GM18868 (cell line): ENCODE measurements around the gene ABCG5.

Source experiments
- ATAC-seq: cut with Tn5 transposase; IDR thresholded peaks from one replicate; pipeline ENCODE4 v1.9.1; 2021; ENCODE audit warnings: mild to moderate bottlenecking, moderate library complexity; ENCODE audit not compliant: unreplicated experiment

Gene ABCG5

GRCh38 chr2:43838560-43839267 is at the start of gene ABCG5, which contains the start of gene ABCG8:
Gene ABCG5, minus strand, starts transcription at chr2:43838839. Its CDS starts 160 bp downstream, at chr2:43838679.
Gene ABCG8, plus strand, starts transcription at chr2:43838971. Its CDS starts 83 bp downstream, at chr2:43839054.
- no peak for ATAC-seq

- no peak for ATAC-seq
These were observed 48.5 kb upstream of the ABCG5 start for GRCh38 chr2:43887176-43887575.

DNA sequence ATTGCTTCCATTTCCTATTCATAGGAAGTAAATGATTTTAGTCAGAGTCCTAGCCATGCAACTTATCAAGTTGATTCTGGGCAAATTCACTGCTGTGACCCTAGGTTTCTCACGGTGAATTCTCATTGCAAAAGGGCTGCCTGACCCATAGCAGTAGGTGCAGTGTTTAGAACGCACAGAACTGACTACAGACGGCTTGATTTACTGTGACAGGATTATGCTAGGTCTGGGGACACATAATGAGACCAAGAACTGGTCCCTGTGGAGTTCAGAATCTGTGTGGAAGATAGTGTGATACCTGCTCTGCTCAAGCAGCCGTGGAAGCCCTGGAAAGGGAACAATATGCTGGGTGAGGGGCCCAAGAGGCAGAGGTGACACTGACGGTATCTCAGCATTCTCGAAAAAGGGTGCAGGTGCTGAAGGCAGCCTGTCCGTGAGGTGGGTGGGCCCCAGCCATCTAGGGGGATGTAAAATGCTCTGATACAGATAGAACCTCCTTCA is 46.5 kb upstream of the ABCG5 start:
- ATAC-seq: no peak

GRCh38 chr2:43884689-43885088 is 46.0 kb upstream of the ABCG5 start:
- ATAC-seq: no peak

DNA sequence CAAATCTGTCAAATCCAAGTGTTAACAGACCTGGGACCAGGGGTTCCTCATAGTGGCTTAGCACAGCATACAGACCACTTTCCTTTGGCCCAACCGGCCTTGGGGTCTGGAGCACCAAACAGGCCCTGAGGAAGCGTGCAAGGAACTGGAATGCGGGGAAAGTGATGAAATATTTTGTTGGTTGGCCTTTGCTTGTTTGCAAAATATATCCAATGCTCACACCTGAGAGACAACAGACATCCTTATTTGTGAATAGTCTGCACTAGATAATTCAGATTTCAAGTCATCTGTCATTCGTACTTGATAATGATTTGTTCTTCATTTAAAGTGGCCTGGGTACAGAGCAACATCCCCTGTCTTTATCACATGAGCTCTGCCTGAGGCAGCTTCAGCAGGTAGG is 43.7 kb upstream of the ABCG5 start:
- ATAC-seq: no peak

DNA sequence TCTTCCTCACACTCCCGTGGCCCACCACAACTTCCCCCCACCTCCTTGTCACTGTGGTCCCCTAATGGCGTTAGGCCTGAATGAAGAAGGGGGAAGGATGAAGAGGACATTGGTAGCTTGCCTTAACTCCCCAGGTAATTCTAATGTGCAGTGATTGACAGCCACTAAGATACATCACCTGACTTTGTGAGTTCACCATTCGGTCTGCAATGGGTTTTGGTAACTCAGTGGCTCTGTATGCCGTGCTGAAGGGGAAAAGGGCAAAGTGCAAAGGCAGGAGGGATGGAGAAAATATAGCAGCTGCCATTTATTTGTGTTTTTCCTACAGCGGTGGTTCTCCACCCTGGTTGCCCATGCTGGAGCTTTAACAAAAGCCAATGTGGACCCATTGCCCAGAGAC is 42.3 kb upstream of the ABCG5 start:
- no peak for ATAC-seq

- no peak for ATAC-seq
These were observed 41.8 kb upstream of the ABCG5 start for GRCh38 chr2:43880471-43880870.

DNA sequence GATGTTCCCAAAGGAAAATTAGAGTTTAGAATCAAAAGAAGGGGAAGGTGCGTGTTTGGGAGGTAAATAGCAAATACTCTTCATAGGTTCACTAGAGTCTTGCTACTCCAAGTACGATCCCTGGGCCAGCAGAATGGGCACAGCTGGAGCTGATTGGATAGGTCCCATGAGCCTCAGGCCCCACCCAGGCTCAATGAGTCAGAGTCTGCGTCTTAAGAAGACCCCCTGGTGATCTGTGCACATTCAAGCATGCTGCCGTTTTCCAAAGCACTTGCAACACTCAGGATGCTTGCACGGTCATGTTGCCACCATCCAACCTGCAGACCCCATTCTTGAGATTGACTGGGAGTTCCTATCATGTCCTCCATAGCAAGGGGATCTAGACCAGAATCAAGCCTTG is 40.6 kb upstream of the ABCG5 start:
- ATAC-seq: no peak

DNA sequence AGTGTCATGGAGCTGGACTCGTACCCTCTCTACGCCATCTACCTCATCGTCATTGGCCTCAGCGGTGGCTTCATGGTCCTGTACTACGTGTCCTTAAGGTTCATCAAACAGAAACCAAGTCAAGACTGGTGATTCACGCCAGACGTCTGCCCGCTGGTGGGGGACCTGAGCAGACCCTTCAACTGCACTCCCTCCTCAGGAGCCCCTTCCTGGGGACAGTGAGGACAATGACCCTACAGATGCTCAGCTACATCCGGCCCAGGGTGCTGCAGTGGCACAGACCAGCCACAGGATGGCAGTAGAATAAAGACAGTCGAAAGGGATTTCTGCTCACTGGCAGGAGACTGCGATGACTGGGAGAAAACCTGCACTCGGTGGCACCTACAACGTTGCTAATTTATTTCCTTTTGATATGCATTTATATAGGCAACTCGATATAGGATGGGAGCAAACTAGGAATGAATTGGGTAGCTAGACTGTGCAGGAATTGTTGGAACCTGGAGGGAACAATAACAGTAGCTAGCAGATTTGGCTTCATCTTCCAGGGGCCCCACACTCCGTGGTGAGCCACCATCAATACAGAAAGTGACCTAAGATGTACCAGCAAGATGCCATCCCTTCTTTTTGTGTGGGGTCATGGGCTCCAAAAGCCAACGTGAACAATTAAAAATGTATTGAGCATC is 39.3 kb upstream of the ABCG5 start:
- ATAC-seq: peak; percentile 68

DNA sequence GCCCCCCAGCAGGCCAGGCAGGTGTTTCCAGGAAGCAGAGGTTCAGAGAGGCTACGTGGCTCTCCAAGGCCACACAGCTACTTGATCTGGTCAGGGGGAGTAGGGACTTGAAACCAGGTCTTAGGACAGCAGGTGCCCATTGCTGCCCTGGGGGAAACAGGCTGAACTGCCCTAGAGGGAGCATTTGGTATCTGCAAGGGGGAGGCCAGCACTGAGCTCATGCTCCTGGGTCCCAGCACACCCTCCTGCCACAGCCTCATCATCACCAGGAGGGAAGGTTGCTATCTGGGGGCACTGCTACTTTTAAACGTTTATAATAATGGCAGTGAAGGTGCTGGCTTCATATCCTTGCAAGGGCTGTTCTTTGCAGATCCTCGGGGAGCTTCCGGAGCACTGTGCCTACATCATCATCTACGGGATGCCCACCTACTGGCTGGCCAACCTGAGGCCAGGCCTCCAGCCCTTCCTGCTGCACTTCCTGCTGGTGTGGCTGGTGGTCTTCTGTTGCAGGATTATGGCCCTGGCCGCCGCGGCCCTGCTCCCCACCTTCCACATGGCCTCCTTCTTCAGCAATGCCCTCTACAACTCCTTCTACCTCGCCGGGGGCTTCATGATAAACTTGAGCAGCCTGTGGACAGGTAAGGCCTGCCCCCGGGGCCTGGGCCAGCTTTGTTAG is 36.3 kb upstream of the ABCG5 start:
- no peak for ATAC-seq

GRCh38 chr2:43872151-43872550 is 33.5 kb upstream of the ABCG5 start:
- ATAC-seq: no peak

GRCh38 chr2:43855292-43855691 is 16.7 kb upstream of the ABCG5 start:
- ATAC-seq: no peak

GRCh38 chr2:43854671-43855070 is 16.0 kb upstream of the ABCG5 start:
- no peak for ATAC-seq

DNA sequence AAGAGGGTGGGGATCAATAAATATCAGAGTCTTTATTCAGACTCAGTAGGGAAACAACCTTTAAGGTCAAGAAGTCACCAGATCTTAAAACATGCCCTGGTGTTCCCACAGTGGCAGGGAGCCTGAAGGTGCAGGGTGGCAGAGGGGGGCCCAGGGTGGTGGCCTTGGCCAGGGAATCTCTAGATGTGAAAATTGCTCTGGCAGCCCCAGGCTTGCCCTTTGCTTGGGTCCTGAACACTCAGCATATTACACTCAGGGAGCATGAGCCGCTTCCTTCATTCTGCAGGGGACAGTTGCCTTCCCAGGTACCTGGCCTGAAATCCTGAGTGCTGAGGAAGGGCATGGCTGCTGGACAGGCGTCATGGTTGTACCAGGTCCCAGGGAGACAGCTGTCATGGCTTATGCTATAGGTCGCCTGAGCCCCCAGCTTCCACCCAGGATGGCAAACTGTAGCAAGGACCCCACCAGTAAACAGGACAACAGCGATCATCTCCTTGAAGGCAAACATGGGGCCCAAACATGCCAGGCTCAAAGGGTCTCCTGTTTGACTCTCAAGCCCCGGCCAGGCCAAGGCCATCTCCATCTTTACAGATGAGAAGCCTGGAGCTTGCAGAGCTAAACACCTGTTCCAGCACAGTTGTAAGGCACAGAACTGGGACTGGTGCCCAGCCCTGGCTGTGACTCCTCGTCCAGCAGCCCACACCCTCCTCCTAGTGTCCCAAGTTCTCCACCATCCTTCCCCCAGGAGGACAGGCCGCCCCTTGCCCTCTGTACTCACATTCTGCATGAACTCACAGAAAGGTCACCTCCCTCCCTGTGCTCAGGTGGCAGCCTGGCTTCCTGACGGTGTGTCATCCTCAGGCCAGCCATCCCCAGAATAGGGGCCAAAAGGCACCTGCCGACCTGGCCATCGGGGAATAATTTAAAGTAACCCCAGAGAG is 14.8 kb upstream of the ABCG5 start:
- no peak for ATAC-seq

- ATAC-seq: no peak
These were observed 13.6 kb upstream of the ABCG5 start for GRCh38 chr2:43852196-43852730.

DNA sequence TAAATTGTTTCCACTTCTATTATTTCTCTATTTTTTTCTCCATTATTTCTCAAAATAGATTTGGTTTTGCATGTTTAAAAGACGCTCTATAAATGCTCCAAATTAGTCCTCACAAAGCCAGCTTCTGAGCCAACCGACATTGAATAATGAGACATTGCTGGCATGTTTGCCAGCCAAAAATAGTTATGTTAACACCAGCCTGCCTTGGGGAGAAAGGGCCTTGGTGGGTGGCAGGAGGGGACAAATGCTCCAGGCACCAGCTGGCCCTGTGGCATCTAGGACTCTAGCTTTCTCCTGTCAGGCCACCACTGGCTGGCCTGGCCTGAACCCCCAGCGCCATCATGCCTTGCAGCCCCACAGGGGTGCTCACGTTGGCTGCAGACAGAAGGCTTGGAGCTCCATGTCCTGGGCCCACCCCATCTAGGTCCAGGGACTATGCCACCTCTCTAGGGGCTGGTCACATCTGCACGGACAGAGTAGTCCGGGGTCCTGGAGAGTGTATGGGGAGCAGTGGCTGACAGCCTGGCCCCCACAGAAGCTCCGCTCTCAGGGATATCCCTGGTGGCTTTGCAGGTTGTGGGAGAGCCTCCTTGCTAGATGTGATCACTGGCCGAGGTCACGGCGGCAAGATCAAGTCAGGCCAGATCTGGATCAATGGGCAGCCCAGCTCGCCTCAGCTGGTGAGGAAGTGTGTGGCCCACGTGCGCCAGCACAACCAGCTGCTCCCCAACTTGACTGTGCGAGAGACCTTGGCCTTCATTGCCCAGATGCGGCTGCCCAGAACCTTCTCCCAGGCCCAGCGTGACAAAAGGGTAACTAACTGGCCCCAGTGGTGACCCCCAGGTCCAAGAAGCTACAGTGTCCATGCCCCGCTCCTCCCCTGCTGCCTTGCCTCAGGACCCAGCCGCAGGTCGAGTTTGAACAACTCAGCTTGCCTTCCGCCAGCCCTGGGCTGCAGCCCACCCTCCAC is 12.7 kb upstream of the ABCG5 start:
- no peak for ATAC-seq

DNA sequence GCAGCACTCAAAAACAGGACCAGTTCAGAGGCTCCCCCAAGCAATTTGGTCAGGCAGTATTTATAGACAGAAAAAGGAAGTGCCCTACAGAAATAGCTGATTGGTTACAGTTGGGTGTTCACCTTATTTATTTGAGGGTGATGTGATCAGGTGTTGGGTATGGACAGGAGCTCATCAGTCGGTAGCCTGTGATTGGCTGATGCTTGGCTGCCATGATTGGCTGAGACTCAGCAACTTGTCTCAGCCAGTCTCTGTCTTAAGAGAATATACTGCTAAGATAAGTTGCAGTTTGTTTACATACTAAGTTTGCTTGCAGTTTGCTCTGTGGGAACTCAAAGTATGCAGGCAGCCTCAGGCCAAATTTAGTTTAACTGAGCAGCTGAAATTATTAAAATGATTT is 9.6 kb upstream of the ABCG5 start:
- no peak for ATAC-seq

DNA sequence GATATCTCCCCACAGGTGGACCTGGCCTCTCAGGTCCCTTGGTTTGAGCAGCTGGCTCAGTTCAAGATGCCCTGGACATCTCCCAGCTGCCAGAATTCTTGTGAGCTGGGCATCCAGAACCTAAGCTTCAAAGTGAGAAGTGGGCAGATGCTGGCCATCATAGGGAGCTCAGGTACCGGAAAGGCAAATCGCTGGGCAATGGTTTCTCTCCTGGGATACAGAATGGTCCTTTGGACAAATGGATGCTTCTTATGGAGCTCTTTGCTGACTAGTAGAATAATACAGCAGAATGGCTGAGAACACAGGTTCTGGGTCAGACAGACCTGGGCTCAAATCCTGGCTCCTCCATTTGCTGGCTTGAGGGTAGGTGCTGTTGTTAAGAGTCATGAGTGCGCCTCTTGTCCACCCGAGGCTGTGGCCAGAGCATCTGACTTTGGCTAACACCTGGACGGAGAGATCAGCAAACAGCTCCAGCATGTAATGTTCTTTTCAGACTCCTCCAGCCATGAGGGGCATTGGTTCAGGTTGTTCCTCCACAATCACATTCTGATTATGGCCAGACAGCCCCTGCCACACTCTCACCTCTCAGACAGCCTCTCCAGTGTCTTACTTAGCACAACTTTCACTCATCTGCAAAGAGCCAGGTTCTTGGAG is 7.6 kb upstream of the ABCG5 start:
- ATAC-seq: no peak

- no peak for ATAC-seq
These were observed 6.5 kb upstream of the ABCG5 start for GRCh38 chr2:43845181-43845580.
